A549 (cell line): Measurements from ENCODE around the gene EVX2. TPM values are rescaled to one million over a fixed set of nuclear protein-coding genes. Genes with fewer than 3 reads are reported as not detected.

ENCODE experiments used
- ATAC-seq, 2 experiments: fragments of 200-7000 bp in 1 of 2; fragments of >200 bp in 1 of 2; cut with Nextera tagmentation in 1 of 2; cut with Tn5 transposase in 1 of 2; 3 replicates each; pipeline versions ENCODE4 v1.8.0 to v1.9.1; 2018 to 2020; ENCODE audit warnings: mild to moderate bottlenecking in 1 of 2, moderate library complexity in 1 of 2
- CTCF ChIA-PET: fragments of 300-600 bp; sonication (Branson Sonifier 250); formaldehyde crosslinking; extraction: SDS; loops from one replicate; lab custom pipeline; 2021; ENCODE audit warnings: antibody characterized with exemption, inconsistent platforms; lab: Yijun Ruan, JAX
- POLR2A ChIA-PET: fragments of 350-600 bp; formaldehyde crosslinking; extraction: SDS; loops from one replicate; lab custom pipeline; 2021; ENCODE audit warnings: antibody characterized with exemption, inconsistent platforms; lab: Yijun Ruan, JAX
- DNase-seq, 2 experiments: peaks; one replicate each; pipeline versions ENCODE4 v3.0.0 to v3.0.0-alpha.2; 2011 to 2016; ENCODE audit warnings: low read depth in 1 of 2, low spot score in 1 of 2
- FAIRE-seq: peaks from 2 replicates; lab custom pipeline; 2011; peaks lifted over from hg19 to GRCh38; lab: Jason Lieb, UNC
- H3K27ac ChIP-seq, 2 experiments: fragments of >200 bp; sonication (Bioruptor Twin); formaldehyde crosslinking; 3 replicates each; pipeline ENCODE4 v1.5.1; 2016 to 2017
- H3K4me1 ChIP-seq: fragments of >200 bp; sonication (Bioruptor Twin); formaldehyde crosslinking; 3 replicates; pipeline ENCODE4 v1.6.1; 2016
- H3K4me2 ChIP-seq: fragments of >200 bp; sonication (Bioruptor Twin); formaldehyde crosslinking; 3 replicates; pipeline ENCODE4 v1.6.1; 2016
- H3K4me3 ChIP-seq: fragments of >200 bp; sonication (Bioruptor Twin); formaldehyde crosslinking; 3 replicates; pipeline ENCODE4 v1.5.1; 2016
- H3K9me3 ChIP-seq: fragments of >200 bp; sonication (Bioruptor Twin); formaldehyde crosslinking; 3 replicates; pipeline ENCODE4 v1.6.1; 2016
- CBX2 ChIP-seq: fragments of 200-600 bp; sonication (generic); IDR thresholded peaks from 2 replicates; pipeline ENCODE4 v1.6.1; 2016; ENCODE audit warnings: low read depth, mild to moderate bottlenecking, borderline replicate concordance
- CBX8 ChIP-seq: fragments of 200-600 bp; sonication (generic); IDR thresholded peaks from 2 replicates; pipeline ENCODE4 v1.6.1; 2016
- CEBPB ChIP-seq, 2 experiments: fragments of >200 bp in 1 of 2; sonication (Bioruptor Twin) in 1 of 2; formaldehyde crosslinking in 1 of 2; IDR thresholded peaks; 2 replicates each; pipeline ENCODE4 v1.6.1; 2012 to 2016
- CHD4 ChIP-seq: fragments of 200-600 bp; sonication (generic); IDR thresholded peaks from 2 replicates; pipeline ENCODE4 v1.6.1; 2016; ENCODE audit warnings: antibody characterized with exemption, mild to moderate bottlenecking, borderline replicate concordance
- EHMT2 ChIP-seq: fragments of 200-600 bp; sonication (generic); IDR thresholded peaks from 2 replicates; pipeline ENCODE4 v1.6.1; 2016; ENCODE audit warnings: antibody characterized with exemption, low read depth, mild to moderate bottlenecking, moderate library complexity
- FOSB ChIP-seq: fragments of 250-450 bp; sonication (Bioruptor Pico); IDR thresholded peaks from 2 replicates; pipeline ENCODE4 v1.5.0; 2020; ENCODE audit warnings: mild to moderate bottlenecking, moderate library complexity
- FOSL2 ChIP-seq, 2 experiments: fragments of 450-650 bp in 1 of 2; fragments of >200 bp in 1 of 2; sonication (Bioruptor Twin) in 1 of 2; formaldehyde crosslinking; IDR thresholded peaks; 2 replicates each; pipeline versions ENCODE4 v1.5.0 to v1.6.1; 2016 to 2020; ENCODE audit warnings: mild to moderate bottlenecking in 1 of 2, moderate library complexity in 1 of 2
- GATA3 ChIP-seq: IDR thresholded peaks from 2 replicates; pipeline ENCODE4 v1.6.1; 2012; ENCODE audit warnings: borderline replicate concordance
- HEYL ChIP-seq: fragments of 250-450 bp; sonication (Bioruptor Pico); IDR thresholded peaks from 2 replicates; pipeline ENCODE4 v1.8.0; 2021; ENCODE audit warnings: mild to moderate bottlenecking, moderate library complexity
- HOXB13 ChIP-seq: fragments of 250-450 bp; sonication (Bioruptor Pico); IDR thresholded peaks from 2 replicates; pipeline ENCODE4 v1.5.0; 2020; ENCODE audit warnings: low read depth, mild to moderate bottlenecking, moderate library complexity
- JUNB ChIP-seq: fragments of >200 bp; sonication (Bioruptor Twin); formaldehyde crosslinking; IDR thresholded peaks from 2 replicates; pipeline ENCODE4 v1.6.1; 2016
- KDM1A ChIP-seq: fragments of 200-600 bp; sonication (generic); IDR thresholded peaks from 2 replicates; pipeline ENCODE4 v1.6.1; 2016; ENCODE audit warnings: low read depth, mild to moderate bottlenecking
- MAZ ChIP-seq: fragments of 150-350 bp; IDR thresholded peaks from 2 replicates; pipeline ENCODE4 v1.6.1; 2014; ENCODE audit warnings: antibody characterized with exemption, low read depth, low read length, borderline replicate concordance
- NR3C1 ChIP-seq: fragments of >200 bp; sonication (Bioruptor Twin); formaldehyde crosslinking; IDR thresholded peaks from 3 replicates; pipeline ENCODE4 v1.6.1; 2017
- PHF8 ChIP-seq: fragments of 200-600 bp; sonication (generic); IDR thresholded peaks from 2 replicates; pipeline ENCODE4 v1.6.1; 2016; ENCODE audit warnings: low read depth, mild to moderate bottlenecking, antibody characterized with exemption, moderate library complexity, borderline replicate concordance
- POLR2A ChIP-seq: IDR thresholded peaks from 2 replicates; pipeline ENCODE4 v1.6.1; 2012; ENCODE audit warnings: mild to moderate bottlenecking, low read length
- POLR2AphosphoS2 ChIP-seq: conservative IDR thresholded peaks from 2 replicates; pipeline ENCODE4 v1.6.1; 2012; ENCODE audit warnings: low read length, improper control_type of control experiment, inconsistent platforms
- RAD21 ChIP-seq, 2 experiments: fragments of >200 bp in 1 of 2; sonication (Bioruptor Twin) in 1 of 2; formaldehyde crosslinking in 1 of 2; IDR thresholded peaks in 1 of 2; conservative IDR thresholded peaks in 1 of 2; 2 replicates in 1 of 2; 3 replicates in 1 of 2; pipeline ENCODE4 v1.6.1; 2012 to 2018; ENCODE audit warnings: inconsistent platforms in 1 of 2
- RFX5 ChIP-seq: fragments of 450-650 bp; IDR thresholded peaks from 2 replicates; pipeline ENCODE4 v1.7.1; 2014; ENCODE audit warnings: antibody characterized with exemption, mild to moderate bottlenecking, moderate library complexity
- ZC3H11A ChIP-seq: fragments of 450-650 bp; IDR thresholded peaks from 2 replicates; pipeline ENCODE4 v1.6.1; 2014; ENCODE audit warnings: antibody characterized with exemption, mild to moderate bottlenecking
- WGBS: methylation state at CpG from one replicate; pipeline ENCODE4 v1.1.6; 2017; ENCODE audit errors: missing lambda C conversion rate; 5-methylcytosine and 5-hydroxymethylcytosine counted together
- polyA plus RNA-seq, 4 experiments: library from polyadenylated mRNA; depleted of rRNA in 3 of 4; stranded (reverse); fragments of >200 nt; fragmentation: RNase III in 1 of 4; extraction: RNeasy Plus Mini Kit Qiagen cat#74134 plus additional on column Dnase treatment in 1 of 4; gene quantifications; 2 replicates in 3 of 4; 3 replicates in 1 of 4; pipeline ENCODE4 v1.2.3, GENCODE V29; 2011 to 2017
- TF ChIP-seq, protein P1 (sequence below): IDR thresholded peaks from 2 replicates; pipeline ENCODE4 v1.6.1; 2012; ENCODE audit warnings: low read depth, borderline replicate concordance
- TF ChIP-seq, protein P2 (sequence below): fragments of >200 bp; sonication (Bioruptor Twin); formaldehyde crosslinking; IDR thresholded peaks from 3 replicates; pipeline ENCODE4 v1.6.1; 2016
- TF ChIP-seq, protein P3 (sequence below): fragments of 250-450 bp; sonication (Bioruptor Pico); IDR thresholded peaks from 2 replicates; pipeline ENCODE4 v1.5.0; 2020; ENCODE audit warnings: low read depth, mild to moderate bottlenecking, moderate library complexity
- TF ChIP-seq, protein P4 (sequence below): IDR thresholded peaks from 2 replicates; pipeline ENCODE4 v1.6.1; 2012
- TF ChIP-seq, protein P5 (sequence below): fragments of 250-450 bp; sonication (Bioruptor Pico); IDR thresholded peaks from 2 replicates; pipeline ENCODE4 v1.5.0; 2021; ENCODE audit warnings: mild to moderate bottlenecking, moderate library complexity, borderline replicate concordance
- TF ChIP-seq, protein P6 (sequence below): fragments of >200 bp; sonication (Bioruptor Twin); formaldehyde crosslinking; IDR thresholded peaks from 3 replicates; pipeline ENCODE4 v1.5.1; 2016

The EVX2 gene
- polyA plus RNA-seq, 2 of the 4 experiments (the other 2 are of a cell fraction) = 0.03 TPM; not detected in 1

DNA sequence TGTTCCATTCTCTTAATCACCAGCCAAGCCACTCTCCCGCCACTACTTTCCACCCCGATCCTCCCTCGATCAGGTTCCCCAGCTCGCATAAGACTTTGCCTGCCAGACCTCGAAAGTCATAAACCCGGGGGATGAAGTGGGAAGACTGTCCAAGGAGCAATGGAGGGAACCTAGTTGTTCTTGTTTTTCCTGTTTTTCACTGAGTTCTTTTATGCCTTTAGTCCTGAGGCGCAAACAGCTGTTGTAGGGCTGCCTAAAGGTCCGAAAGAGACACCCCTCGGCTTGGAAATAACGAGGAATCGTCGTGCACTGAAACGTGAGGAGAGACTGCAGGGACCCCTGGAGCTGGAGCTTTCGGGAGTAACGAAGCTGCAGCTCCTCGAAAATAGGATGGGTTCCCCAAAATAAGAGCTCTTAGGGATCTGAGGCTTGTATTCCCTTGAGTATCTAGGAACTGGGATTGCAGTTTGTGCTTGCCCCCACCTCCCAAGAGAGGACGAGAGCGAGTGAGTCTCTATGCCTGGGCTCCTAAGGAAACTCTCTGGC, 14.1 kb upstream of the EVX2 start:
- ChIA-PET POLR2A (interaction anchor here (0.5 to 1.1 kb wide), 2 partner anchors 13 to 35 kb away, joined by 3 to 4 read pairs; no protein-coding TSS in a partner anchor), CTCF (interaction anchor here (0.6 to 4.5 kb wide), 32 partner anchors 9 to 1443 kb away, joined by 3 to 57 read pairs (median 4); partner anchors contain the start of genes EVX2 and HOXD11)
- peak overlapping the region in 1 of 2 experiments; percentile 90; a peak in 3 of 6 replicates for H3K27ac ChIP-seq
- DNase-seq (no peak), FAIRE-seq (no peak), ATAC-seq (peak; percentile 21 to 46; a peak in 4 of 6 replicates)
- peaks cover 7% of the 10 kb centered on the region; the same call in 2 of the 3 replicates for H3K4me1 ChIP-seq
- no peaks in the 10 kb centered on the region for H3K9me3 ChIP-seq
- peak overlapping the region; percentile 55 for H3K4me3 ChIP-seq
- 7% methylated on average over 18 of the region's 18 CpGs for WGBS
- TF ChIP-seq ZC3H11A (no peak), FOSB (CRISPR knock-in tag) (no peak), RAD21 (conservative IDR thresholded peaks at IDR 0.05 in 1 of 2, IDR thresholded peaks at IDR 0.05 in 1 of 2) (0 out of 5 replicates have a peak, but pooled peaks of 1 of the 2 experiments have one; percentile 8), NR3C1 (no peak), EHMT2 (no peak), RFX5 (no peak), MAZ (no peak), POLR2AphosphoS2 (no peak), HEYL (CRISPR knock-in tag) (no peak)
- TF ChIP-seq, protein P1, sequence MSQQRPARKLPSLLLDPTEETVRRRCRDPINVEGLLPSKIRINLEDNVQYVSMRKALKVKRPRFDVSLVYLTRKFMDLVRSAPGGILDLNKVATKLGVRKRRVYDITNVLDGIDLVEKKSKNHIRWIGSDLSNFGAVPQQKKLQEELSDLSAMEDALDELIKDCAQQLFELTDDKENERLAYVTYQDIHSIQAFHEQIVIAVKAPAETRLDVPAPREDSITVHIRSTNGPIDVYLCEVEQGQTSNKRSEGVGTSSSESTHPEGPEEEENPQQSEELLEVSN = 0 out of 2 replicates have a peak, but pooled peaks have one; percentile 46
- TF ChIP-seq, protein P2, sequence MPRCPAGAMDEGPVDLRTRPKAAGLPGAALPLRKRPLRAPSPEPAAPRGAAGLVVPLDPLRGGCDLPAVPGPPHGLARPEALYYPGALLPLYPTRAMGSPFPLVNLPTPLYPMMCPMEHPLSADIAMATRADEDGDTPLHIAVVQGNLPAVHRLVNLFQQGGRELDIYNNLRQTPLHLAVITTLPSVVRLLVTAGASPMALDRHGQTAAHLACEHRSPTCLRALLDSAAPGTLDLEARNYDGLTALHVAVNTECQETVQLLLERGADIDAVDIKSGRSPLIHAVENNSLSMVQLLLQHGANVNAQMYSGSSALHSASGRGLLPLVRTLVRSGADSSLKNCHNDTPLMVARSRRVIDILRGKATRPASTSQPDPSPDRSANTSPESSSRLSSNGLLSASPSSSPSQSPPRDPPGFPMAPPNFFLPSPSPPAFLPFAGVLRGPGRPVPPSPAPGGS = no peak
- peak overlapping the region; percentile 84 for H3K4me2 ChIP-seq

DNA sequence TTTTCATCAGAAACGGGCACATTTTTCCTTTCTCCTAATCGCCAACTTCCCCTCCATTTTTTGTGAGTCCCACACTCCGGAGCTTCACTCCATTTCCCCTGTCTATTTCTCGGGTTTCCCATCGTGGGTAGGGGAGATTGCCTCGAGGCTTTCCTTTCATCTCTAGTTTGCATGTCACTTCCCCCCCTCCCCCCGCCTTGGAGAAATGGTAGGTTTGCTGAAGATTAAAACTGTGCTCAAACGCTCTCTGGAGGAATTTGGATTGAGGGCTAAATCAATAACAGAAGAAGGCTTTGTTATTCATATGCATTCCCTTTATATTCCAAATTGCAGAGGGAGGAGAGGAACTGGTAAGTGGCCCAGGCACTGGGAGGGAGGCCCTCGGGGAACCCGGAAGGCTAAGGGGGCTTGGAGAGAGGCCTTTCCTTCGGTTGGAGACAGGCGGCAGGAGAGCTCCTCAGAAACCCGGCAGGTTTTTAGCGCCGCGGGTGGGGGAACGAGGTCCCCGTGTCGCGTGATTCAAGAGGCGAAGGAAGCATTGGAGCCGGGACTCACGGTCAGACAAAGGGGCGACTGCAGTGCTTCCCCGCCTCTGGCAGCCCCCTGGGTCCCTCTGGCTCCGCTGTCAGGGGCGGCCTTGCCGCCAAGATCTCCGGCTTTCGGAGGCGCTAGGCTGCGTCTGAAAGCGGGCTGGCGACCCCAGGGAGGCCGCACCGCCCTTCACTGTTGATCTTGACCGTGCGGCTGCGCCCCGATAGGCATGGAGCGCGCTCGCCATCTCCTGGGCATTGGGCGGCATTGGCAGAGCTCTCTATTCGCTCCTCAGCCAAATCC, 13.4 kb upstream of the EVX2 start:
- WGBS = 7% methylated on average over 34 of the region's 45 CpGs
- Histone ChIP-seq H3K4me1 (peaks cover 7% of the 10 kb centered on the region; the same call in 2 of the 3 replicates), H3K27ac (peak overlapping the region; percentile 73 to 90), H3K9me3 (no peaks in the 10 kb centered on the region), H3K4me3 (peak overlapping the region; percentile 55), H3K4me2 (peak overlapping the region; percentile 84)
- FAIRE-seq (no peak), ATAC-seq (peak; percentile 91 to 97), DNase-seq (peak; percentile 81 to 84)
- ChIA-PET POLR2A (interaction anchor here (0.5 to 1.1 kb wide), 2 partner anchors 12 to 35 kb away, joined by 3 to 4 read pairs; no protein-coding TSS in a partner anchor), CTCF (interaction anchor here (0.6 to 4.5 kb wide), 38 partner anchors 10 to 1442 kb away, joined by 3 to 57 read pairs (median 4); partner anchors contain the start of genes EVX2 and HOXD11)
- TF ChIP-seq HOXB13 (CRISPR knock-in tag) = no peak
- no peak for TF ChIP-seq POLR2AphosphoS2
- no peak for TF ChIP-seq POLR2A
- no peak for TF ChIP-seq MAZ
- TF ChIP-seq RFX5 = no peak
- TF ChIP-seq JUNB = no peak
- TF ChIP-seq CBX8 = no peak
- no peak for TF ChIP-seq CBX2
- TF ChIP-seq, protein P3, sequence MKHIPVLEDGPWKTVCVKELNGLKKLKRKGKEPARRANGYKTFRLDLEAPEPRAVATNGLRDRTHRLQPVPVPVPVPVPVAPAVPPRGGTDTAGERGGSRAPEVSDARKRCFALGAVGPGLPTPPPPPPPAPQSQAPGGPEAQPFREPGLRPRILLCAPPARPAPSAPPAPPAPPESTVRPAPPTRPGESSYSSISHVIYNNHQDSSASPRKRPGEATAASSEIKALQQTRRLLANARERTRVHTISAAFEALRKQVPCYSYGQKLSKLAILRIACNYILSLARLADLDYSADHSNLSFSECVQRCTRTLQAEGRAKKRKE (CRISPR knock-in tag) = no peak
- TF ChIP-seq FOSL2 (IDR thresholded peaks at IDR 0.05) = no peak
- no peak for TF ChIP-seq FOSL2 (CRISPR knock-in tag; IDR thresholded peaks at IDR 0.05)
- TF ChIP-seq, protein P4, sequence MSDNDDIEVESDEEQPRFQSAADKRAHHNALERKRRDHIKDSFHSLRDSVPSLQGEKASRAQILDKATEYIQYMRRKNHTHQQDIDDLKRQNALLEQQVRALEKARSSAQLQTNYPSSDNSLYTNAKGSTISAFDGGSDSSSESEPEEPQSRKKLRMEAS = peak; percentile 80
- TF ChIP-seq KDM1A = no peak
- TF ChIP-seq FOSB (CRISPR knock-in tag) = no peak
- TF ChIP-seq, protein P1 = peak; percentile 59
- no peak for TF ChIP-seq ZC3H11A
- 0 out of 2 replicates have a peak, but pooled peaks have one; percentile 21 for TF ChIP-seq PHF8
- TF ChIP-seq, protein P5, sequence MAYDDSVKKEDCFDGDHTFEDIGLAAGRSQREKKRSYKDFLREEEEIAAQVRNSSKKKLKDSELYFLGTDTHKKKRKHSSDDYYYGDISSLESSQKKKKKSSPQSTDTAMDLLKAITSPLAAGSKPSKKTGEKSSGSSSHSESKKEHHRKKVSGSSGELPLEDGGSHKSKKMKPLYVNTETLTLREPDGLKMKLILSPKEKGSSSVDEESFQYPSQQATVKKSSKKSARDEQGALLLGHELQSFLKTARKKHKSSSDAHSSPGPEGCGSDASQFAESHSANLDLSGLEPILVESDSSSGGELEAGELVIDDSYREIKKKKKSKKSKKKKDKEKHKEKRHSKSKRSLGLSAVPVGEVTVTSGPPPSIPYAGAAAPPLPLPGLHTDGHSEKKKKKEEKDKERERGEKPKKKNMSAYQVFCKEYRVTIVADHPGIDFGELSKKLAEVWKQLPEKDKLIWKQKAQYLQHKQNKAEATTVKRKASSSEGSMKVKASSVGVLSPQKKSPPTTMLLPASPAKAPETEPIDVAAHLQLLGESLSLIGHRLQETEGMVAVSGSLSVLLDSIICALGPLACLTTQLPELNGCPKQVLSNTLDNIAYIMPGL (CRISPR knock-in tag) = no peak
- no peak for TF ChIP-seq CEBPB (IDR thresholded peaks at IDR 0.05)
- TF ChIP-seq, protein P6, sequence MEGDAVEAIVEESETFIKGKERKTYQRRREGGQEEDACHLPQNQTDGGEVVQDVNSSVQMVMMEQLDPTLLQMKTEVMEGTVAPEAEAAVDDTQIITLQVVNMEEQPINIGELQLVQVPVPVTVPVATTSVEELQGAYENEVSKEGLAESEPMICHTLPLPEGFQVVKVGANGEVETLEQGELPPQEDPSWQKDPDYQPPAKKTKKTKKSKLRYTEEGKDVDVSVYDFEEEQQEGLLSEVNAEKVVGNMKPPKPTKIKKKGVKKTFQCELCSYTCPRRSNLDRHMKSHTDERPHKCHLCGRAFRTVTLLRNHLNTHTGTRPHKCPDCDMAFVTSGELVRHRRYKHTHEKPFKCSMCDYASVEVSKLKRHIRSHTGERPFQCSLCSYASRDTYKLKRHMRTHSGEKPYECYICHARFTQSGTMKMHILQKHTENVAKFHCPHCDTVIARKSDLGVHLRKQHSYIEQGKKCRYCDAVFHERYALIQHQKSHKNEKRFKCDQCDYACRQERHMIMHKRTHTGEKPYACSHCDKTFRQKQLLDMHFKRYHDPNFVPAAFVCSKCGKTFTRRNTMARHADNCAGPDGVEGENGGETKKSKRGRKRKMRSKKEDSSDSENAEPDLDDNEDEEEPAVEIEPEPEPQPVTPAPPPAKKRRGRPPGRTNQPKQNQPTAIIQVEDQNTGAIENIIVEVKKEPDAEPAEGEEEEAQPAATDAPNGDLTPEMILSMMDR = peak; percentile 88
- no peak for TF ChIP-seq GATA3
- no peak for TF ChIP-seq CHD4
